NCI-H748 treated with DMSO at 0.1 percent for 48 hours (cell line): ENCODE measurements around the gene FNTB.

ENCODE experiments used
- DNase-seq: peaks from one replicate; lab custom pipeline; 2025; lab: John Stamatoyannopoulos, UW

FNTB gene, protein sequence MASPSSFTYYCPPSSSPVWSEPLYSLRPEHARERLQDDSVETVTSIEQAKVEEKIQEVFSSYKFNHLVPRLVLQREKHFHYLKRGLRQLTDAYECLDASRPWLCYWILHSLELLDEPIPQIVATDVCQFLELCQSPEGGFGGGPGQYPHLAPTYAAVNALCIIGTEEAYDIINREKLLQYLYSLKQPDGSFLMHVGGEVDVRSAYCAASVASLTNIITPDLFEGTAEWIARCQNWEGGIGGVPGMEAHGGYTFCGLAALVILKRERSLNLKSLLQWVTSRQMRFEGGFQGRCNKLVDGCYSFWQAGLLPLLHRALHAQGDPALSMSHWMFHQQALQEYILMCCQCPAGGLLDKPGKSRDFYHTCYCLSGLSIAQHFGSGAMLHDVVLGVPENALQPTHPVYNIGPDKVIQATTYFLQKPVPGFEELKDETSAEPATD

DNA sequence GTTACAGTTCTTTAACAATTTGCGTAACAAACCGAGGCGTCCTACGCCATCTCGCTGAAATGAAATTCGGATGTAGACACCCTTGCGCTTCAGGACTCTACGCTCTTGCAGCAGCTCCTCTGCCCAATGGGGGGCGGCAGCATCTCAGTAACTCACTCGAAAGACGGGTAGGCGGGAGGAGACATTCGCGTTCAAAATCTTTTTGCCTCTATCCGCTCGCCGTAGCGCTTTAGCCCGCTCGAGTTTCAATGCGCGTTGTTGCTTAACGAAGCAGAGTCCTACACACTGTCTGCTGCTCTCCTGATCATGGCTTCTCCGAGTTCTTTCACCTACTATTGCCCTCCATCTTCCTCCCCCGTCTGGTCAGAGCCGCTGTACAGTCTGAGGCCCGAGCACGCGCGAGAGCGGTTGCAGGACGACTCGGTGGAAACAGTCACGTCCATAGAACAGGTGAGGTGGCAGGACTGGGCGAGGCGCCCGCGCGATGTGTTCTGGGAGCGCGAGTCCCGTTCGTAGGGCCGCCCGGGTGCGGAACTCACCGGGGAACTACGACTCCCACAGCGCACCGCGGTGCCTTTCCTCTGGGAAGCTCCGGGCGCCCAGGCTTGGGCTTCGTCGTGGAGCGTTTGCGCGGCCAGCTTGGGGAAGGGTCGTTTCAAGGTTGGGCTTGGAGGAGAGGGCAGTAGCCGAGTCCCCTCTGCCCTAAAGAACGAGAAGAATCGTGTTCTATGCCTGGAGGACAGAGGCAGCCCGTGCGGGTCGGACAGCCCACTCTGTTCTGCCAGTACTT, at the start of gene FNTB:
Gene FNTB, plus strand, starts transcription at position 248 of the 790 bp plus-strand sequence. Its CDS starts 59 bp downstream, at position 307.
- DNase-seq: peak; percentile 95

DNA sequence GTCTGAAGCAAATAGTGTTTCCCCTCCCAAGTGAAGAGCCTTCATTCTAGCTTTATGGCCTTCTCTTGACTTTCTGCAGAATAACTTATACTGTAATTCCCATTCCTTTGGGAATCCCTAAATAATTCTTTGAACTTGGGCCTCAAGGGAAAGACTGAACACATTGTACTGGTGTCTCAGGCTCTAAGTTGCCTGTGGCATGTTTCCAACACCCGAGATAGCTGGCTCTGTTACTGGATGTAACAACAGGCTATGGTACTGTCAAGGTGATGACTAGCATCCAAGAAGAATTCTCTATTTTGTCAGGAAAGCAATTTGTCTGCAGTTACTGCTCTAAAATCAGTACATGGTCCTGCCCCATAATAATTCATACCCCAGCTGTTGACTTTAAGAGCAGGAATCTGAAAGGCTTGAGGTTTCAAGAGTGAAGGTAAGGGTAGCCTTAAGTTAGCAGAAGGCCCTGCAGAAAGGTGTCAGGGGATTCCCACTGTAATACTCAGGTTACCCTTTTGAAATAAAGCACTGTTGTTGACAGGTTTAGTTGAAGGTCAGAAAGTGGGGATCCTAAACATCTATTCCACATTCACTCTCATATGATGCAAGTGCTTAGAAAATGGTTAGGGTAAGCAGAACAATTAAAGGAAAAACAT, 49.4 kb upstream of the FNTB start:
- no peak for DNase-seq

DNA sequence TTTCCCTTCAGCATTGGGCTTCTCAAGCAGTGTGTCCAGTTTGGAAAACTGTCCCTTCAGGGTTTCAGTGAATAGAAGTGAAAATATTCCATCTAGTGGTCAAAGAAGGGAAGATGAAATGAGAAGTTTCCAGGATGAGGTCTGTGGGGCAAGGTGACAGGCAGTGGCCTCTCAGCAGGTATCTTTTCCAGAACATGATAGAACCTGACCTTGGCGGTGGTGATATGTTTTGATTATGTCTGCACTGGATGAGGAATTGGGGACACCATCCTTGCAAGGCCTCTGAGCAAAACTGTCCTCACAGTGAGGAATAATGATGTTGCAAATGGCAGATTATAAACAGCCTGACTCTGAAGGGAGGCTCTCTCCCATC, 48.9 kb upstream of the FNTB start:
- peak; percentile 3 for DNase-seq

DNA sequence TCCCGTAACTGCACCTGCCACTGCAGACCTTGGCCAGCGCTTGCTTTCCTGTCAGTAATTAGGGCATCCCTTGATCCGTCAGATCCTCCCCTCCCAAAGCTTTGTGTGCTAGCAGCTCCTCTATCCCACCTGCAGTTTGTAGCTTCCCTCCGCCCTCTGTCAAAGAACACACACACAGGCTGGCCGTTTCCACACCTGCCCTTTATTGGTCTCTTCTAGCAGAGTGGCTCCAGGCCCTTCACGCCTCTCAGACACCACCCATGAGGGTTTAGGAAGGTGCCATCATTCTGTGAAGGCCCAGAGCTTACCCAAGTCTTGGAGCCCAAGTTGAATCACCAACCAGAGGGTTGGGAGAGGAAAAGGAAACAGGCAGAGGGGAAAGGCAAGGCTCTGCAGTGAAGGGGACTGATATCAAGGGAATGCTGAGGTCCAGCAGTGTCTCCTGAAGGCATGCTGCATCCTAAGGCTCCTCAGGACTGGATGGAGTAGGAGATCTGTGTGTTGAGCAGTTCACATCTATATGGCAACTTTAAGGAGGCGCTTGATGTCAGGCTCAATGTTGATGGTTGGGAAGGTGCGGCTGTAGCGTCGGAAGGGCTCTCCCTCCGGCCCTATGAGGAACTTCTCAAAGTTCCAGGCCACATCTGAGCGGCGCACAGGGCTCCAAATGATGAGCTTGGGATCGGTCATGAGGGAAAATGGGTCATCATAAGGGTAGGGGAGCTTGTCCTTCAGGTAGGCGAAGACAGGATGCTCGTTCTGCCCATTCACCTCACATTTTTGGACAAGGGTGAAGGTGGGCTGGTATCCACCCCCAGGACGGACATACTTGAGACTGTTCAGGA, 47.5 kb upstream of the FNTB start:
- peak; percentile 48 for DNase-seq

DNA sequence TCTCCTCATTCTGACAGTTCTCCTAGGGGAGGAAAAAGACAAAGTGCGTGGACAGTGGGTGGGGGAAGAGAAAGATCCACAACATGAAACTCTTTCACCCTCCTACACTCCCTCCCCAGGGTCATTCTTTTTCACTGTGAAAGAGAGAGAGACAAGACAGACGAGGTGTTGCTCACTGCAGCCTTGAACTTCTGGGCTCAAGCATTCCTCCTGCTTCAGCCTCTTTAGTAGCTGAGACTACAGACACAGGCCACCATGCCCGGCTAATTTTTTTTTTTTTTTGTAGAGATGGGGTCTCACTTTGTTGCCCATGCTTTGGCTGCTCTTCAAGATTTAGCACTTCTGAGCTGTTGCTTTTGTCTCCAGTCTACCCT, 46.9 kb upstream of the FNTB start:
- DNase-seq: no peak

DNA sequence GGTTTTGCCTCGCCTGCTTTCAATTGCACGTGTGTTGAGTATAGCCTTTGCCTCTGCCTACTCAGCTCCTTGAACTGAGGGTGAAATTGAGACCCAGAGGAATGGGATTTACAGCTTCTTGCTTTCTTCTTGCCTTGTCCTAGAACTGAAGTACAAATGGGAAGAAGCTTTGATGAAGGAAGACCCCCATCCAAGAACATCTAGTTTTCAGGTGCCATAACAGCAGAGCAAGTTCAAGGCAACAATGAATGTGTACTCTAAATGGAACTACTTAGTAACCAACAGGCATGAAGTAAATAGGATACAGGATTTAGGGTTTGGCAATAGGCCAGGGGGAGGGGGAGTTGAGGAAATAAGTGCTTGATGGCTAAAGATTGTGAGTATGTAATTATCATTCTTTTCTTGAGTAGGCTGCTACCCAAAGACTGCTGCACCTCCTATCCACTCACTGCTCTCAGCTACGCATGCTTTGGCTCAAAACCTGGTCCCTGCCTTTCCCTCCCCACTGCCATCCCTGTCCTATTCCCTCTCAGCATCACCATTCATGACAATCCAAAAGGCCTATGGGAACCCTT, 46.3 kb upstream of the FNTB start:
- DNase-seq: no peak

DNA sequence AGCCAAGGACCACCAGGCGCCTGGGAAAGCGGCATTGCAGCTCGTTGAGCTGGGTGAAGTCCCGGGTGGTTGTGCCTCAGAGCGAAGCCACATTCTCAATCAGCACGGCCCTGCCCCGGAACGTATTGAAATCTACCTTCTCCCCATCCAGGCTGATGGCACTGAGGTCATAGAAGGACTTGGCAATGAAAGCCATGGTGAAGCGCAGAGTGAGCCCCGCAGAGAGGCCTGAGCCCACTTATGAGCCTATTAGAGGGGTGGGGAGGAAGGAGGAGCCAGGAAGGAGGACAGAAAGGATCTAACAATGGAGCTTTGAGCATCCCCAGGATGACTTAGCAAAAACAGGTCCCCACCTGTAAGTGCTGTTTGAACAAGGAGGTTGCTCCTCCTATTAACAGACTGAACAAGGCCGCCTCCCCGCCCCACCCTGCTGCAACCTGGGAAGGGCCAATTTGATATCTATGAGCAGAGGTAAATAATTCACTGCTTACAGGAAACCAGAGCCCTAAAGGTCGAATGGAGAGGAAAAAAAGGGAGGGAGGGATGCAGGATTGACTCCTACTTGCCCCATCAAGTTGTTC, 44.1 kb upstream of the FNTB start, which contains the start of gene GPX2:
Gene GPX2, minus strand, starts transcription at position 215 of the 581 bp plus-strand sequence. Its CDS starts 19 bp downstream, at position 196.
- DNase-seq: peak; percentile 97

DNA sequence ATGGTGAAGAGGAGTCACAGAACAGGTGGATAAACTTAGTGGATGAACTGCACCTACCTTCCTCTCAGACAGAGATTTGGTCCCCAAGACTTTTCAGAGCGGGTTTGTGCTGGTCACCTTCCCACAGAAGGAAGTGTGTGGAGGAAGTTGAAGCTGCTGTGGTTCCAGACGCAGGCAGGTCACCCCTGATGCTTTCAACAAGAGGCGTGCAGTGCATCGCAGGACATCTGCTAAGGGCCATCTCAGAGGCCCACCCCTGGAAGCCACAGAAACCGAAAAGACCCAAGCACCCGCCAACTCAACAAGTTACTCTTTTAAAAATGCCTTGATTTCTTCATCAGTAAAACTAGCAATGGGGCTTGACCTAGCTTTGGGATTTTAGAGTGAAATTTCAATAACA, 43.1 kb upstream of the FNTB start:
- DNase-seq: no peak

DNA sequence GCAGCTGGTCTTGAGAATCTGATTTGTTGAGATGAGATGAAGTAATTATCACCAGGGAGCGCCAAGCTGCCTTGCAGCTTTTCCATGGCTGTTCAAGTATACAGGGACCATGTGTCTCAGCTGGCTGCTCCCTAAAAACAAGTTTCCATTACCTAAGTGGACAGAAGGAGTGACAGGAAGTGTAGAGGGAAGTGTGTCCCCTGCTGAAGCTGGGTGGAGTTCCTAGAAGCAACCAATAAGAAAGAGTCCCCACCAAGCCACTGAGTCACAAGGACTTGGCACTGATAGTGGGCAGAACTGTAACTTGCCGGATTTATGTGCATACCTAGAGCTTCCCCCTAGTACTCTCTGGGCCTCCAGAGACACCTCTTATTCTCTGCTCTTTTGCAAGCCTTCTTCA, 42.7 kb upstream of the FNTB start:
- DNase-seq: no peak

DNA sequence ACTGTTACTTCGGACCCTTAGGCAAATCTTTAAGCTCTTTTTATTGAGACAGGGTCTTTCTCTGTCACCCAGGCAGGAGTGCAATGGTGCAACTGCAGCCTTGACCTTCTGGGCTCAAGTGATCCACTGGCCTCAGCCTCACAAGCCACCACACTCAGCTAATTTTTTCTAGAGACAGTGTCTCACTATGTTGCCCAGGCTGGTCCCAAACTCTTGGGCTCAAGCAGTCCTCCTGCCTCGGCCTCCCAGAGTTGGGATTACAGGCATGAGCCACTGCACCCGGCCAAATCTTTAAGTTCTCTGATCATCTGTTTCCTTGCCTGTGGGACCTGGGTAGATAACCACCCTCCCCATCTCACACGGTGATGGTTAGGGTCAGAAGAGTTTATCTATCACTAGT, 41.8 kb upstream of the FNTB start:
- no peak for DNase-seq

DNA sequence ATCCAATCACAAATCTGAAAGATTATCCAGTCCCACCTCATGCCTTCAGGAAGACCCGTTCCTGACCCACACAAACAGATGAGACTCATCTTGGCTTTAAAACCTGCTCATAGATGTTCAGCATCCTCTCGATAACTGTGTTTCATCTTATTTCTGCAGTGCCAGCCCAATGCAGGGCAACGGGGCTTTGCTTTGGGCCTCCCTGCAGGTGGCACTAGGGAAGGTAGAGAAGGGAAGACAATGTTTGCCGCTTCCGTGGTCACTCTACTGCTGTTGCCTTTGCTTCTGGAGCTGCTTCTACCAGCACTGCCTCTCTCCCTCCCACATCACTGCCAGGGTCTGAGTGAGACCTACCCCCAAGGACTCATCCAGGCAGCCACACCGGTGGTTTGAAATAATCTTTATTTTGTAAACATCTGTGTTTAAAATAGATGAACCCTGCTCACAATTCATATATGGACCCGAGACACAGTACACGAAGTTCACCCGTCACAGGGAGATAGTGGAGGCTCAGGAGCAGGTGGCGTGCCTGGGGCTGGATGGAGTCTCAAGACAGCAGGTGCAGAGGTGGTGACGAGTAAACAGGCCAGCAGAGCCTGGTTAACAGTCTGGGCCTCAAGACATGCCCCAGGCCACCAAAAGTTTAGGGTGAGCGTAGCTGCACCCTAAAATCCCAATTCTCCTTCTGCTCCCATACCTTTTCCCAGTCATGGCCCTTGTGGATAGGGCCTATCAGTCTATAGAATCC, 41.1 kb upstream of the FNTB start:
- DNase-seq: no peak

DNA sequence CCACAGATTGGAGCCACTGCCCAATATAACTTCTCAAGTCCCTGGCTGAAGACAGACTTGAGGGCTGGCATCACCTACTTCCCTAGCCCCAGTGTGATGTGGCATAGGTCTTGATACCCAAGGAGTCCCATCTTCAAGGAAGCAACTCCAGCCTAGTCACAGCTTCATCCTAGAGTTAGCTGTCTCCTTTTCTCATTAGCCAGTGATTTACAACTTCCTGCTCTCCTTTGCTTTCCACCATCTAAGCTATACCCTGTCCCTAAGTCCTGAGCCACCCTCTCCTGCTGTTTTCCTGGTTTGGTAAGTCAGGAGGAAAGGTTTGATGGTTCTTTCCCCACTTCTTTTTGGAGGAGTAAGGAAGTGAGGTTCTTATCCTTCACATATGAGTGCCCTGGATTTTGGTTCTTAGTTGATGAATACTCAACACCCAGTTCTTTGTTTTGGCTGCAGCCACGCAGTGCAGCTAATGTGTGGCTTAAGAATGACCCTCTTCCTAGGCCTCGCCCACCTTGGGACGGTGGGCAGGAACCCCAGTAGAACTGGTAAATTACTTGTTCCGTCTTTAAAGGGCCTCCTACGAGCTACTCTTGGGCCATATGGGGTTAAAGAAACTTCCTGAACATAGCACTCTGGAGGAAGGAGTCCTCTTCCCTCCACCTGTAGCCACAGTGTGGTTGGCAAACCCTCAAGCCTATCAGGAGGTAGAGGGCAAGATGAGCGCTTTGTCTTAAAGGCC, 40.2 kb upstream of the FNTB start:
- no peak for DNase-seq

DNA sequence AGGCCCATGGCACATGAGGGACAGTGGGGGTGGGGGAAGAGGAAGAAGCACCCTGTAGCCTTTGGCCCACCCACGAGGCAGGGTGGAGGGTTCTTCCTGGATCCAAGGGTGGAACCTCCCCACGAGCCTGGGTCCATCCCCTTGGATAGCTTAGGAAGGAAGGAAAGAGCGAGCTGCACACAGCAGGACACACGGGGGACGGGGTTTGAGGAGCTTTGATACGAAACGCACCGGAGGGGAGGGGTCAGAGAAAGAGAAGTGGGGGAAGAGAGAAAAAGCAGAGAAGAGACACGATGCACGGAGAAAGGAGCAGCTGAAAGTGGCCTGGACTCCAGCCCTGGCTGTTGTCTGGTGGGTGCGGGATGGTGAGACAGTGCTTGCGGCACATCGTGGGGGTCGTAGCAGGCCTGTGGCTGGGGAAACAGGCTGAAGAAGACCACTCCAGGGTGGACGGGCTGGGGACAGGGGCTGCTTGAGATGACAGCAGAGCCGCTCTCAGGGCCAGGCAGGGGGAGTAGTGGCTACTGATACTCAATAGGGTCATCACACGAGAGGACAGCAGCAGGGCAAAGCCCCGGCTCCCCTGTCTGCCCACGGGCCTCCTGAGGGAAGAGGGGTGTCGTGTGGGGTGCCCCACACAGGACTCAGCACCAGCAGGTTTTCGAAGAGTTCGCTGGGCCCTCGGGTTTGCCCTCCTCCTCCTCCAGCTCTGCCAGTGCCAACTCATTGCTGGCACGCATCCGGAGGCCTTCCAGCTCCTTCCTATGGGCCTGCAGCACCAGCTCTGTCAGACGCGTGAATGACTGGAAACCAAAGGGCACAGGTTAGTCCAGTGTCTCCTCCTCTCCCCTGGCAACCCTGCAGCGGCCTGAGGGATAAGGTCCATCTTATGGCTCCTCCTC, 38.7 kb upstream of the FNTB start:
- no peak for DNase-seq

DNA sequence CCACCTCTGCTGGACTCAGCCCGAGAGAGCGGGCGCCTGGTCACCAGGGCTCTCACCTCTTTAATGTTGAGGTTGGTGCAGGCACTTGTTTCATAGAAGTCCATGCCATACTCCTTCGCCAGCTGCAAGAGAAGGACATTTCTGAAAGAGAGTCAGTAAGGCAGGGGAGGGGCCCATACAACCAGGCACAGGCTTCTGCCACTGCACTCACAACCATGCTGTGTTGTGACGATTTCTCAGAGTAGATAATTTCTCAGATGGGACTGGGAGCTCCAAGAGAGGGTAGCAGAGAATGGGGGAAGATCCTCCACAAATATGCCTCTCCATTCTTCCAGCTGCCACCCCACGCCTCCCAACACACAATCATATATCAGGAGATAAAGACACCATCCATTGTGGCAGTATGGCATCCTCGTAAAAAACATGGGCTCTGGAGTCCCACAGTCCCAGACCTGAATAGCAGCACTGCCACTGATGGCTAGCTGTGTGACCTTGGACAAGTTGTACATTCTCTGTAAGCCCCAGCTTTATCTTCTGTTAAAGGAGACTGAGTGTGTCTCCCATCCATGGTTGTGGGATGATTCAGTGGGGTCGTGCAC, 38.0 kb upstream of the FNTB start:
- DNase-seq: no peak

DNA sequence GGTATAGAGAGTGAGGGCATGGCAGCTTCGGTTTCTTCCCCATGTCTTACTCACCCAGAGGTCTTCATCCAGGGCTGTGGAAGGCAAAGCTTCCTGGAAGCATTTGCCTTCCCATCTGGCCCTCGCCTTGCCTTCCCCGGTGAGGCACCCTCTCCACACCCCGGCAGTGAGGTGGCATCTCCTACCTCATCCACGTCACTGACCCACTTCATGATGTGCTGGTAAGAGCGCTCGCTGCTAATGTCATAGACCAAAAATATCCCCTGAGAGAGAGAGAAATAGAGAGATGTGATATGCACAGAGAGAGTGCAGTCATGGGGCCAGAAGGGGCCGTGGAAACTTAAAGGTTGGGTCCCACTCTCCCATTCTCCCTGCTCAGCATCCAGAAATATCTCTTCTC, 35.8 kb upstream of the FNTB start:
- DNase-seq: no peak

DNA sequence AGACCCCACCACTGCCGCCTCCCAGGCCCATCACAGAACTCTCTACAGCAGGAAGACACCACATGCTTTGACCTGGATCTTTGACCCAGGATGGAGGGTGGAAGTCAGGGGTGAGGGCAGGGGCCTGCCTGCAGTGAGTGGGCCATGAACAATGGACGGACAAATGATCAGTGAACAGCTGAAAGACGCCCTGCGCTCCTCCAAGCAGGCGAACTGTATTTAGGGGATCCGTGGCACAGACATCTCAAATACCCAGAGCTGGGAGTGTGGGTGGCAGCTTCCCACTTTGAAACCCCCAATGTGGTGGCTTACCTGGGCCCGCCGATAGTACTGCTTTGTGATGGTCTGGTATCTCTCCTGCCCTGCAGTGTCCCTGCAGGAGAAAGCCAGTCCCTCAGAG, 35.4 kb upstream of the FNTB start:
- DNase-seq: no peak

DNA sequence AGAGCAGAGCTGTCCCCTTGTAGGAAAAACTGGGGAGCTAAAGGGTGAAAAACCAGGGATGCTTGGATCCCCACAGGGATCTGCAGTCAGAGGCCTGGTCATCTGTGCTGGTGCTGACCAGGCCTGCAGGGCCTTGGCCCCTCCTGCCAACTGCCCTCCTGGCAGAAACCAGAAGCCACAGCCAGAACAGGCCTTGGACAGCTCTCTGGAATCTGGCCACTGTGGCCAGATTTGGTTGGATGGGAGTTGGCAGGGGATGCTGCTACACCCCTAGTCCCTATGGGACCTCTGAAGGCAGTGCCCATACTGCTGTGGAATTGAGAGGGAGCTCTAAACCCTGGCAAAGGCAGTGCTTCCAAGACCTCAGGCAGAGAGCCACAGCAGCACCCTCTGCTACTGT, 35.0 kb upstream of the FNTB start:
- no peak for DNase-seq
